Activated CD4-positive, alpha-beta T cell treated with anti-CD3 and anti-CD28 coated beads for 36 hours (primary cell): ENCODE data around the gene KRTAP5-11. TPM values are rescaled to one million over a fixed set of nuclear protein-coding genes. Genes with fewer than 3 reads are reported as not detected.
"Not testable (repeated sequence)": the region's sequence is repeated elsewhere in the genome, so short reads cannot be mapped to it uniquely, and the experiment has no call there.

Source experiments
- ATAC-seq: fragments of 200-7000 bp; cut with Tn5 transposase; one replicate; pipeline ENCODE4 v1.10.0; 2021; ENCODE audit warnings: mild to moderate bottlenecking, moderate library complexity
- CTCF ChIA-PET: fragments of 350-600 bp; sonication (Branson Sonifier 250); formaldehyde crosslinking; loops from one replicate; lab custom pipeline; 2021; ENCODE audit warnings: antibody characterized with exemption; lab: Charles Lee
- POLR2A ChIA-PET: fragments of 350-600 bp; sonication (Branson Sonifier 250); formaldehyde crosslinking; loops from one replicate; lab custom pipeline; 2021; ENCODE audit warnings: antibody characterized with exemption, inconsistent platforms; lab: Charles Lee
- DNase-seq: peaks from one replicate; pipeline ENCODE4 v3.0.0-alpha.2; 2020
- H3K27ac Mint-ChIP-seq: one replicate; pipeline ENCODE4 v1.8.0; 2021; ENCODE audit warnings: mixed read lengths
- H3K27me3 Mint-ChIP-seq: one replicate; pipeline ENCODE4 v1.8.0; 2021; ENCODE audit warnings: mixed read lengths
- H3K36me3 Mint-ChIP-seq: one replicate; pipeline ENCODE4 v1.8.0; 2021; ENCODE audit warnings: low read depth, mixed read lengths
- H3K4me1 Mint-ChIP-seq: one replicate; pipeline ENCODE4 v1.8.0; 2021; ENCODE audit warnings: mixed read lengths
- H3K4me3 Mint-ChIP-seq: one replicate; pipeline ENCODE4 v1.8.0; 2021; ENCODE audit warnings: mild to moderate bottlenecking, moderate library complexity, mixed read lengths
- H3K9me3 Mint-ChIP-seq: one replicate; pipeline ENCODE4 v1.8.0; 2021; ENCODE audit warnings: low read depth, mixed read lengths
- intact Hi-C, 2 experiments: fragments of 100-400 bp; cut with DNase I in 1 of 2; cut with micrococcal nuclease in 1 of 2; formaldehyde crosslinking; loops; one replicate each; pipeline versions ENCODE4 v1.14.2 to v1.15.1; 2022 to 2024; cut with DNase I, micrococcal nuclease
- total RNA-seq, 2 experiments: library from RNA; stranded (reverse); gene quantifications; one replicate each; pipeline ENCODE4 v1.2.3, GENCODE V29; 2021

Gene KRTAP5-11
- total RNA-seq, 2 experiments from 2014 or later: not detected

DNA sequence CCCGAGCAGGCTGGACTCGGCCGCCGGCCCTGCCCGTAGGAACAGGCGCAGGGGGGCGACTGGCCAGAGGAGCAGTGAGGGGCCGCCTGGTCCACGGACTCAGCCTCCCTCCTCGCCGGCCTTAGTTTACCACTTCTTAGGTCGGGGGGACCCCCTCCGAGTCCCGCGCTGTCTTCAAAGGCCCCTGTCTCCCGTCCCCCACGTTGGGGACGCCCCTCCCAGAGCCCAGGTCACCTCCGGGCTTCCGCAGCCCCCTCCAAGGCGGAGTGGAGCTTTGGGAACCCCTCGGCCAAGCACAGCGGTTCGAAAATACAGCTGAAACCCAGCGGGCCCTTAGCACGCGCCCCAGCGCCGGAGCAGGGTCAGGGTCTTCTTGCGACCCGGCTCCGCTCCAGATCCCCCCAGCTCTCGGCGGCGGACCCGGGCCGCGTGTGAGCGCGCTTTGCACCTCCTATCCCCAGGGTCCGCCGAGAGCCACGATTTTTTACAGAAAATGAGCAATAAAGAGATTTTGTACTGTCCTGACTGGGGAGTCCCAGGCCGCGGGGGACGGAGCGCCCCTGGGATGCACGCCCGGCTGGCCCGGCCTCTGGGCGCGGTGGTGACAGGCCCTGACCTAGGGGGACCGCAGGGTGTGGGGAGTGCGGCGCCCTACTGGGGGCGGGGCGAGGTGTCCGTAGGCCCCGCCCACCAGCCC, 25.0 kb upstream of the KRTAP5-11 start:
- intact Hi-C loops, H3K4me3 Mint-ChIP-seq, POLR2A ChIA-PET, ATAC-seq, DNase-seq, H3K27ac Mint-ChIP-seq, H3K4me1 Mint-ChIP-seq, H3K27me3 Mint-ChIP-seq, CTCF ChIA-PET, H3K9me3 Mint-ChIP-seq, H3K36me3 Mint-ChIP-seq: not testable (repeated sequence)

DNA sequence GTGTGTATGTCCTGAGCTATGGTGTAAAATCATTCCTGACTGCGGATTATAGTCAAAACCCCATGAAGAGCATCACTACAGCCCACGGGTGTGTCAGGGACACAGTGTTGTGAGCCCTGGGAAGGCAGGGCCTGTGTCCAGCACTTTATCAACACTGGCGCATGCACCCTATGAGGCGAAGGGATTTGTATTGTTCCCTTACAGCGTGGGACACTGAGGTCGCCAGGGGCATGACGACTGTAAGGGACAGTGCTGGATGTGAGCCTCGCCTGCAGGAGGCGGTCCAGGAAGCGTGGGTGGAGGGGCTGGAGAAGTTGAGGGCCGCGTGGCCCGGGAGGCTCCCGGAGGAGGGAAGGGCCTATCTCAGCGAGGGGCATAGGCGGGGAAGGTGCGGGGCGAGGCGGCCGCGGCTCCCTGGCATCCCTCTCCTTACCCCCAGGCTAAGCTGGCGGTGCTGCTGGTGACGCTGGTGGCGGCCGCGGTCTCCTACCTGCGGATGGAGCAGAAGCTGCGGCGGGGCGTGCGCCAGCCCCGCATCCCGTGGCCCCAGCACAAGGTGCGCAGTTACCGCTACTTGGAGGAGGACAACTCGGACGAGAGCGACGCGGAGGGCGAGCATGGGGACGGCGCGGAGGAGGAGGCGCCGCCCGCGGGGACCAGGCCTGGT, 24.3 kb upstream of the KRTAP5-11 start:
- POLR2A ChIA-PET, H3K4me3 Mint-ChIP-seq, H3K9me3 Mint-ChIP-seq, H3K27me3 Mint-ChIP-seq, H3K36me3 Mint-ChIP-seq, H3K27ac Mint-ChIP-seq, DNase-seq, CTCF ChIA-PET, ATAC-seq, H3K4me1 Mint-ChIP-seq, intact Hi-C loops: not testable (repeated sequence)

GRCh38 chr11:71604798-71605488, 22.3 kb upstream of the KRTAP5-11 start:
- POLR2A ChIA-PET, ATAC-seq, H3K4me3 Mint-ChIP-seq, H3K27me3 Mint-ChIP-seq, H3K27ac Mint-ChIP-seq, H3K9me3 Mint-ChIP-seq, intact Hi-C loops, H3K36me3 Mint-ChIP-seq, H3K4me1 Mint-ChIP-seq: not testable (repeated sequence)
- CTCF ChIA-PET: interaction anchor here (0.6 kb wide), 1 partner anchor 605 kb away, joined by 3 read pairs; no protein-coding TSS in a partner anchor
- DNase-seq: peak; percentile 32

- H3K27me3 Mint-ChIP-seq, POLR2A ChIA-PET, H3K36me3 Mint-ChIP-seq, DNase-seq, intact Hi-C loops, H3K4me1 Mint-ChIP-seq, H3K27ac Mint-ChIP-seq, CTCF ChIA-PET, H3K9me3 Mint-ChIP-seq, ATAC-seq, H3K4me3 Mint-ChIP-seq: not testable (repeated sequence)
Observed at GRCh38 chr11:71603221-71603620, 20.5 kb upstream of the KRTAP5-11 start.

DNA sequence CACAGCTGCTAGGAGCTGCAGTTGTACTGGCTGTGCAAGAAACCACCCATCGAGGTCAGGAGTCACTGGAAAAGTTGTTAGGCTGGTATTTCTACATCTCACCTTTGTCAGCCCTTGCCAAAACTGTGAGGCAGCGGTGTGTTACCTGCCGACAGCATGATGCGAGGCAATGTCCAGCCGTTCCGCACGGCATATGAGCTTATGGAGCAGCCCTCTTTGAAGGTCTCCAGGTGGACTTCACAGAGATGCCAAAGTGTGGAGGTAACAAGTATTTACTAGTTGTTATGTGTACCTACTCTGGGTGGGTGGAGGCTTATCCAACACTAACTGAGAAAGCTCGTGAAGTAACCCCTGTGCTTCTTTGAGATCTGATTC, 6.9 kb upstream of the KRTAP5-11 start:
- H3K27me3 Mint-ChIP-seq, CTCF ChIA-PET, H3K4me1 Mint-ChIP-seq, intact Hi-C loops, H3K9me3 Mint-ChIP-seq, H3K4me3 Mint-ChIP-seq, H3K36me3 Mint-ChIP-seq, ATAC-seq, POLR2A ChIA-PET, DNase-seq, H3K27ac Mint-ChIP-seq: not testable (repeated sequence)

DNA sequence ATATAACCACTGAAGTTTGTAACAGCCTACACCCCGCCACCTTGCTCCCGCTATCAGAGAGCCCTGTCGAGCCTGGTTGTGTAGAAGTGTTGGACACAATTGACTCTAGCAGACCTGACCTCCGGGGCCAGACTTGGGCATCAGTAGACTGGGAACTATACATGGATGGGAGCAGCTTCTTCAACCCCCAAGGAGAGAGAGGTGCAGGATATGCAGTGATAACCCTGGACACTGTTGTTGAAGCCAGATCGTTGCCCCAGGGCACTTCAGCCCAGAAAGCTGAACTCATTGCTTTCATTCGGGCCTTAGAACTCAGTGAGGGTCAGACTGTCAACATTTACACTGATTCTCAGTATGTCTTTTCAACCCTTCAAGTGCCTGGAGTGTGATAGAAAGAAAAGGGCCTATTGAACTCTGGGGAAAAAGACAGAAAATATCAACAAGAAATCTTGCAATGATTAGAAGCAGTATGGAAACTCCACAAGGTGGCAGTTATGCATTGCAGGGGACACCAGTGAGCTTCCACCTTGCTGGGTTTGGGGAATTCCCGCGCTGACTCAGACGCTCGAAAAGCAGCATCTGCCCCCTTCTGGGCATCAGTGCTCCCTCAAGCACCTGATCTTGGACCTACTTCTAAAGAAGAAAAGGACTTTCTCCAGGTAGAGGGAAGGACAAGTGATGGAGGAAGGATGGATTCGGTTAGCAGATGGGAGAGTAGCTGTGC, 6.3 kb upstream of the KRTAP5-11 start:
- H3K27ac Mint-ChIP-seq, H3K4me1 Mint-ChIP-seq, H3K27me3 Mint-ChIP-seq, POLR2A ChIA-PET, intact Hi-C loops, H3K4me3 Mint-ChIP-seq, ATAC-seq, CTCF ChIA-PET, H3K36me3 Mint-ChIP-seq, H3K9me3 Mint-ChIP-seq: not testable (repeated sequence)
- peak; percentile 87 for DNase-seq

GRCh38 chr11:71588314-71588713, 5.6 kb upstream of the KRTAP5-11 start:
- ATAC-seq, H3K4me1 Mint-ChIP-seq, H3K36me3 Mint-ChIP-seq, intact Hi-C loops, H3K27me3 Mint-ChIP-seq, CTCF ChIA-PET, H3K27ac Mint-ChIP-seq, DNase-seq, H3K4me3 Mint-ChIP-seq, H3K9me3 Mint-ChIP-seq, POLR2A ChIA-PET: not testable (repeated sequence)

DNA sequence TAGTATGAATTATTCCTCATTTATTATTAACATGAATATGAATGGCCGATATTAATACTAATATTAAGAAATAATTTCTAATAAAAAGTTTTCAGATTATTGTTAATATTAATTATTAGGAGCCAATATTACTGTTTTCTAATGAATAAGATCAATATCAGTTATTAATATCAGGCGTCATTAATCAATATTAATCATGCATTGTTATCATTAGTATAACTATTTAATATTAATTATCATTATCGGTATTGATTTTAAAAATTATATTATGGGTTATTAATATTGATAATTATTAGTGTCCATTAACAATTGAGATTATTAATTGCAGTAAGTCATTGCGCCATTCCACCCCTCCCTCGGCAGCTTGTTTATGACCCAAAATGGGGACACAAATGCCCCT, 3.0 kb upstream of the KRTAP5-11 start:
- H3K27ac Mint-ChIP-seq, H3K36me3 Mint-ChIP-seq, DNase-seq, ATAC-seq, H3K9me3 Mint-ChIP-seq, H3K4me3 Mint-ChIP-seq, intact Hi-C loops, POLR2A ChIA-PET, CTCF ChIA-PET, H3K4me1 Mint-ChIP-seq: not testable (repeated sequence)
- peaks cover 19% of the 10 kb centered on the region for H3K27me3 Mint-ChIP-seq

- H3K9me3 Mint-ChIP-seq, H3K4me3 Mint-ChIP-seq, H3K27ac Mint-ChIP-seq, H3K36me3 Mint-ChIP-seq, intact Hi-C loops, POLR2A ChIA-PET, CTCF ChIA-PET, H3K4me1 Mint-ChIP-seq, ATAC-seq, DNase-seq: not testable (repeated sequence)
- H3K27me3 Mint-ChIP-seq: peaks cover 20% of the 10 kb centered on the region
Observed at GRCh38 chr11:71582969-71583368, 294 bp upstream of the KRTAP5-11 start.

DNA sequence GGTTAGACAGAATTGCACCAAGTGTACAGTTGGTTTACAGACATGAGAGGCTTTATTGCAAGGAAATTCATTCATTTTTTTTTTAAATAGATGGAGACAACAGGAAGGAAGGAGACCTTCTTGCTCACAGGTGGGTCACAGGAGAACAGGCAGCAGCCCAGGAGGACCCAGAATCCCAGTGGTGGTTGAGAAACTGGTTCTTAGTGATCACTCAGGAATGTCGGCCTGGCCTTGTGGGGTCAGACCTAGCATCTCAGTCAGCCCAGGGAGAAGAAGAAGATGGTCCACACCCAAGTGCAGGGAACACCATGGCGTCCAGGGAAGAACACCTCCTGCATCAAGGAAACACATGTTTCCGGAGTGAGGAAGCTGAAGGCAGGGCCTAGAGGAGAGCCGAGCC, 849 bp downstream of the KRTAP5-11 start:
- CTCF ChIA-PET: no interaction called here
- ATAC-seq (no peak), DNase-seq (no peak)
- intact Hi-C loops: no loop called here
- Mint-ChIP-seq H3K4me1 (peaks cover 2% of the 10 kb centered on the region), H3K36me3 (no peaks in the 10 kb centered on the region), H3K27me3 (peaks cover 20% of the 10 kb centered on the region), H3K4me3 (no peak overlapping the region), H3K9me3 (no peaks in the 10 kb centered on the region), H3K27ac (no peak overlapping the region)
- POLR2A ChIA-PET: no interaction called here
